Ovary (tissue), 3 donors: ENCODE measurements around the gene PFKFB2.

Source experiments
- EP300 ChIP-seq: sonication (generic); formaldehyde crosslinking; IDR thresholded peaks from one replicate; pipeline ENCODE4 v1.6.1; 2017; ENCODE audit warnings: antibody characterized with exemption
- POLR2A ChIP-seq: fragments of 450-650 bp; IDR thresholded peaks from one replicate; pipeline ENCODE4 v1.6.1; 2017; ENCODE audit warnings: antibody characterized with exemption, mild to moderate bottlenecking, moderate library complexity
- TF ChIP-seq, protein P1 (sequence below), 3 donors: fragments of 450-650 bp in 2 of 3; fragments of 200-600 bp in 1 of 3; IDR thresholded peaks; one replicate each; pipeline versions ENCODE4 v1.5.1 to v1.8.0; 2016 to 2022; ENCODE audit warnings: antibody characterized with exemption in 3 of 3, mild to moderate bottlenecking in 1 of 3
- donor health status: DM: no; HTN: no; CAD: no.

DNA sequence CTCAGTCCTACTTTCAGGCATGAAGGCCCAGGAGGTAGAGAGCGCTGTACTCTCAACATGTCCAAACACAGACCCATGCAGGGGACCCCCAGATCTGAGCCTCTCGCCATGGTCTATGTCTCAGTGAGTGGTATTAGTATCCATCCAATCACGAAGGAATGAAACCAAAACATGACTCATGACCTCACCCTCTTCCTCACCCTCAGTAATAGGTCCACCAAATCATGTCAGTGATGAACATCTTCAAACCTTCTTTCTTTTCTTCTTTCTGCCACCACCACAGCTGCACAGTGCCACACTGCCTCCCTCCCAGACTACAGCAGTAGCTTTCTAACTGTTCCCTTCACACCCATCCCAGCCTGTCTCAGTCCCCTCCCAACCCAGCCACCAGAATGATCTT lies 37.3 kb upstream of the PFKFB2 start:
- TF ChIP-seq, protein P1, sequence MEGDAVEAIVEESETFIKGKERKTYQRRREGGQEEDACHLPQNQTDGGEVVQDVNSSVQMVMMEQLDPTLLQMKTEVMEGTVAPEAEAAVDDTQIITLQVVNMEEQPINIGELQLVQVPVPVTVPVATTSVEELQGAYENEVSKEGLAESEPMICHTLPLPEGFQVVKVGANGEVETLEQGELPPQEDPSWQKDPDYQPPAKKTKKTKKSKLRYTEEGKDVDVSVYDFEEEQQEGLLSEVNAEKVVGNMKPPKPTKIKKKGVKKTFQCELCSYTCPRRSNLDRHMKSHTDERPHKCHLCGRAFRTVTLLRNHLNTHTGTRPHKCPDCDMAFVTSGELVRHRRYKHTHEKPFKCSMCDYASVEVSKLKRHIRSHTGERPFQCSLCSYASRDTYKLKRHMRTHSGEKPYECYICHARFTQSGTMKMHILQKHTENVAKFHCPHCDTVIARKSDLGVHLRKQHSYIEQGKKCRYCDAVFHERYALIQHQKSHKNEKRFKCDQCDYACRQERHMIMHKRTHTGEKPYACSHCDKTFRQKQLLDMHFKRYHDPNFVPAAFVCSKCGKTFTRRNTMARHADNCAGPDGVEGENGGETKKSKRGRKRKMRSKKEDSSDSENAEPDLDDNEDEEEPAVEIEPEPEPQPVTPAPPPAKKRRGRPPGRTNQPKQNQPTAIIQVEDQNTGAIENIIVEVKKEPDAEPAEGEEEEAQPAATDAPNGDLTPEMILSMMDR (IDR thresholded peaks at IDR 0.05): no peak
- no peak for TF ChIP-seq EP300
- no peak for TF ChIP-seq POLR2A
